ENCODE measurements around the gene KLF11. TPM values are rescaled to one million over a fixed set of nuclear protein-coding genes. Genes with fewer than 3 reads are reported as not detected.
A peak's percentile ranks its signal among the peaks of the same experiment; 100 is the strongest.

Gene KLF11
- total and polyA plus RNA-seq, 9 of the 15 experiments (the other 6 are each of a cell fraction or from before 2014, with no cell fraction given) = 2.1 to 13.4 (median 6.5) TPM

GRCh38 chr2:10030311-10030736, 13.0 kb upstream of the KLF11 start (continued):
- TF ChIP-seq PBX2 (CRISPR knock-in tag; IDR thresholded peaks at IDR 0.05; ENCODE audit: low read depth) (no peak), PBX2 (tag; conservative IDR thresholded peaks at IDR 0.05; ENCODE audit: low read depth) (peak; percentile 42), MAX (CRISPR knock-in tag; IDR thresholded peaks at IDR 0.05) (peak; percentile 53; the same call in 1 of the 2 replicates), HNRNPUL1 (IDR thresholded peaks at IDR 0.05; ENCODE audit: low read length) (no peak), MAFK (IDR thresholded peaks at IDR 0.05; ENCODE audit: low read length) (no peak), TAF15 (IDR thresholded peaks at IDR 0.05; ENCODE audit: low read depth, low read length) (no peak), NBN (IDR thresholded peaks at IDR 0.05; ENCODE audit: low read depth) (peak; percentile 82), ZNF512 (tag; IDR thresholded peaks at IDR 0.05) (peak; percentile 60), ELF1 (tag; IDR thresholded peaks at IDR 0.05) (peak; percentile 72), TAF1 (IDR thresholded peaks at IDR 0.05; ENCODE audit: control insufficient read depth, extremely low read depth, insufficient read depth, low read length, severe bottlenecking) (peak; percentile 36), ETV1 (tag; conservative IDR thresholded peaks at IDR 0.05; ENCODE audit: low read depth) (peak; percentile 92), HCFC1 (IDR thresholded peaks at IDR 0.05; ENCODE audit: low read depth, low read length) (peak; percentile 25; the same call in 1 of the 2 replicates), CHD7 (IDR thresholded peaks at IDR 0.05; ENCODE audit: low read depth, low read length) (no peak)
